ENCODE measurements around the gene GNAZ.

GRCh38 chr22:23047265-23047664, 23.1 kb upstream of the GNAZ start:
- TF ChIP-seq RAD21 (conservative IDR thresholded peaks at IDR 0.05) (no peak), CTCF (IDR thresholded peaks at IDR 0.05; ENCODE audit: poor library complexity, severe bottlenecking) (no peak), EZH2 (IDR thresholded peaks at IDR 0.05; ENCODE audit: borderline replicate concordance, insufficient read depth, low read length, poor library complexity, severe bottlenecking) (no peak), POLR2AphosphoS5 (IDR thresholded peaks at IDR 0.05) (no peak), MXI1 (conservative IDR thresholded peaks at IDR 0.05; ENCODE audit: poor library complexity, severe bottlenecking) (no peak)
